Endothelial cell of umbilical vein (primary cell): ENCODE results near the gene ZNF780A. TPM values are rescaled to one million over a fixed set of nuclear protein-coding genes. Genes with fewer than 3 reads are reported as not detected.

Experiments
- BruUV-seq: library from RNA; stranded (reverse); fragments of 400-500 nt; replicated peaks from 2 replicates; lab custom pipeline; 2021; lab: Mats Ljungman, UMichigan
- CTCF ChIA-PET: fragments of 300-600, 350-600 bp; sonication (Branson Sonifier 250); formaldehyde crosslinking; loops from one replicate; lab custom pipeline; 2021; ENCODE audit warnings: antibody characterized with exemption, inconsistent platforms; lab: Charles Lee
- POLR2A ChIA-PET: fragments of 300-600, 350-600 bp; sonication (Branson Sonifier 250); formaldehyde crosslinking; loops from one replicate; lab custom pipeline; 2021; ENCODE audit warnings: antibody characterized with exemption, inconsistent platforms; lab: Charles Lee
- DNase-seq: peaks from one replicate; pipeline ENCODE4 v3.0.0-alpha.2; 2011; ENCODE audit warnings: low read depth, low spot score
- FAIRE-seq: peaks from 2 replicates; lab custom pipeline; 2011; peaks lifted over from hg19 to GRCh38; lab: Jason Lieb, UNC
- H2AFZ ChIP-seq: 2 replicates; pipeline ENCODE4 v1.6.0; 2012; ENCODE audit warnings: low read depth, low read length, control low read depth, inconsistent platforms
- H3K27ac ChIP-seq: 2 replicates; pipeline ENCODE4 v1.5.1; 2011; ENCODE audit warnings: low read depth, mild to moderate bottlenecking, control low read depth, low read length, moderate library complexity; ENCODE audit not compliant: insufficient read depth
- H3K27me3 ChIP-seq, 2 experiments: 2 replicates each; pipeline versions ENCODE4 v1.6.0 to v1.6.1; 2011; ENCODE audit warnings: low read length in 2 of 2, mixed read lengths in 1 of 2; ENCODE audit not compliant: control insufficient read depth in 2 of 2, insufficient read depth in 2 of 2
- H3K36me3 ChIP-seq, 2 experiments: 2 replicates in 1 of 2; 3 replicates in 1 of 2; pipeline ENCODE4 v1.5.1; 2011; ENCODE audit warnings: low read length in 2 of 2, mild to moderate bottlenecking in 1 of 2, moderate library complexity in 1 of 2; ENCODE audit not compliant: control insufficient read depth in 2 of 2, insufficient read depth in 2 of 2; ENCODE audit errors: extremely low read depth in 1 of 2
- H3K4me1 ChIP-seq: 3 replicates; pipeline ENCODE4 v1.5.1; 2011; ENCODE audit warnings: mild to moderate bottlenecking, low read length; ENCODE audit not compliant: control insufficient read depth, insufficient read depth; ENCODE audit errors: extremely low read depth
- H3K4me2 ChIP-seq: 2 replicates; pipeline ENCODE4 v1.6.1; 2011; ENCODE audit warnings: low read length, control low read depth, mixed read lengths; ENCODE audit not compliant: insufficient read depth
- H3K4me3 ChIP-seq, 3 experiments: fragments of 200-600 bp in 1 of 3; sonication (generic), shearing (Covaris generic) in 1 of 3; replicated peaks in 1 of 3; 2 replicates each; pipeline ENCODE4 v1.5.1; 2011 to 2016; ENCODE audit warnings: control low read depth in 3 of 3, low read length in 3 of 3, mild to moderate bottlenecking in 2 of 3, inconsistent platforms in 1 of 3, low read depth in 1 of 3, moderate library complexity in 1 of 3; ENCODE audit not compliant: insufficient read depth in 1 of 3
- H3K79me2 ChIP-seq: 2 replicates; pipeline ENCODE4 v1.6.0; 2012; ENCODE audit warnings: low read length, inconsistent platforms; ENCODE audit not compliant: control insufficient read depth, insufficient read depth
- H3K9ac ChIP-seq: replicated peaks from 2 replicates; pipeline ENCODE3; 2011; ENCODE audit warnings: low read length, control low read depth; ENCODE audit not compliant: insufficient read depth; ENCODE audit errors: extremely low read depth
- H3K9me1 ChIP-seq: replicated peaks from 3 replicates; pipeline ENCODE4 v1.6.0; 2011; ENCODE audit warnings: mild to moderate bottlenecking, low read length; ENCODE audit not compliant: control insufficient read depth, insufficient read depth; ENCODE audit errors: extremely low read depth
- H3K9me3 ChIP-seq: replicated peaks from 2 replicates; pipeline ENCODE4 v1.5.1; 2012; ENCODE audit warnings: low read length, inconsistent platforms; ENCODE audit not compliant: control insufficient read depth, insufficient read depth
- H4K20me1 ChIP-seq: replicated peaks from 2 replicates; pipeline ENCODE3; 2011; ENCODE audit warnings: mild to moderate bottlenecking, low read length; ENCODE audit not compliant: control insufficient read depth, insufficient read depth; ENCODE audit errors: extremely low read depth
- EZH2 ChIP-seq: IDR thresholded peaks from 2 replicates; pipeline ENCODE4 v1.6.1; 2012; ENCODE audit warnings: borderline replicate concordance, low read depth, mild to moderate bottlenecking, moderate library complexity, low read length, inconsistent platforms; ENCODE audit not compliant: severe bottlenecking
- FOS ChIP-seq: IDR thresholded peaks from 2 replicates; pipeline ENCODE4 v1.6.1; 2011; ENCODE audit warnings: mild to moderate bottlenecking, low read length, moderate library complexity, borderline replicate concordance; ENCODE audit not compliant: insufficient read depth
- GATA2 ChIP-seq: IDR thresholded peaks from 2 replicates; pipeline ENCODE4 v1.7.0; 2011; ENCODE audit warnings: low read depth, mild to moderate bottlenecking, moderate library complexity, mixed read lengths, low read length; ENCODE audit not compliant: insufficient read length, insufficient read depth
- JUN ChIP-seq: IDR thresholded peaks from 2 replicates; pipeline ENCODE4 v1.6.1; 2011; ENCODE audit warnings: borderline replicate concordance, low read depth; ENCODE audit not compliant: insufficient read length, insufficient read depth
- MYC ChIP-seq: IDR thresholded peaks from one replicate; pipeline ENCODE4 v1.6.1; 2011; ENCODE audit warnings: mild to moderate bottlenecking, low read depth, low read length
- POLR2A ChIP-seq: IDR thresholded peaks from 2 replicates; pipeline ENCODE4 v1.6.1; 2012; ENCODE audit warnings: low read depth, mild to moderate bottlenecking, control low read depth, low read length
- POLR2AphosphoS5 ChIP-seq: IDR thresholded peaks from 2 replicates; pipeline ENCODE4 v1.6.1; 2012; ENCODE audit warnings: low read depth, mild to moderate bottlenecking, control low read depth, low read length, moderate library complexity; ENCODE audit not compliant: insufficient read depth
- dilution Hi-C: fragments of 300-500 bp; cut with MboI; formaldehyde crosslinking; loops from one replicate; pipeline ENCODE4 v1.15.0; 2019; ENCODE audit warnings: low sequenced_read_pairs; ENCODE audit not compliant: extremely low pct_ligation_motif_present
- intact Hi-C: fragments of 100-400 bp; cut with micrococcal nuclease; formaldehyde crosslinking; loops from one replicate; pipeline ENCODE4 v1.10.0; 2022
- polyA plus RNA-seq, 4 experiments: library from polyadenylated mRNA; depleted of rRNA in 3 of 4; stranded (reverse) in 3 of 4; unstranded in 1 of 4; fragments of >200 nt; gene quantifications; 2 replicates each; pipeline versions ENCODE4 v1.2.1 to v1.2.3, GENCODE V29; 2011 to 2012; ENCODE audit warnings: missing spikeins in 1 of 4
- total RNA-seq: library from RNA; stranded (reverse); gene quantifications from 2 replicates; pipeline ENCODE4 v1.2.3, GENCODE V29; 2021
- TF ChIP-seq, protein P1 (sequence below), 2 donors: IDR thresholded peaks; 1 replicate in 1 of 2; 2 replicates in 1 of 2; pipeline ENCODE4 v1.5.1; 2011; ENCODE audit warnings: low read length in 2 of 2, mild to moderate bottlenecking in 2 of 2, moderate library complexity in 2 of 2, control low read depth in 1 of 2, inconsistent platforms in 1 of 2, low read depth in 1 of 2; ENCODE audit not compliant: insufficient read depth in 1 of 2; ENCODE audit errors: extremely low read depth in 1 of 2
- TF ChIP-seq, protein P2 (sequence below): IDR thresholded peaks from 2 replicates; pipeline ENCODE4 v1.6.1; 2011; ENCODE audit not compliant: insufficient read depth, insufficient read length

The ZNF780A gene
- total and polyA plus RNA-seq, 2 donors (not counting 3 experiments of a cell fraction or from before 2014, with no cell fraction given), result 7.3 to 11.6 TPM

DNA sequence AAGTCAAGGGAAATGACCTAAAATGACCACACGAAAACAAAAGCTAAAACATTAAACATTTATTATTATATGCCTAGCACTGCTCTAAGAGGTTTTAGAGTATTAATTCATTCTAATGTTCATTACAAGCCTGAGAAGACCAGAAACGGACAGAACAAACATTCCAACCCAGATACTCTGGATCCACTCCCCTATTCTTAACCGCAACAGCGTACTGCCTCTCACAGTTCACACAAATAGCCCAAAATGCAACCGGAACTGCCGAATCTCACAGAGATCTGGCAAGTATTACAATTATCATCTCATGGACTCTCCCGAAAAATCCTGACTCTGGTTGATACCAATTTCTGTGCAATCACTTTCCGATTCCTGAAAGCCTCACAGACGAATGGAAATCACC is 36.1 kb downstream of the ZNF780A start:
- Histone ChIP-seq H3K4me2 (no peak overlapping the region), H3K4me3 (no peak overlapping the region), H3K4me1 (peaks cover 6% of the 10 kb centered on the region), H3K36me3 (no peaks in the 10 kb centered on the region), H3K9me3 (no peaks in the 10 kb centered on the region), H3K9me1 (no peaks in the 10 kb centered on the region), H4K20me1 (no peaks in the 10 kb centered on the region), H3K27ac (no peak overlapping the region), H3K79me2 (no peaks in the 10 kb centered on the region), H3K27me3 (peaks cover 0 to 13% of the 10 kb centered on the region in 2 experiments), H2AFZ (no peak overlapping the region), H3K9ac (no peak overlapping the region)
- POLR2A ChIA-PET, result no interaction called here
- dilution Hi-C loops, result no loop called here
- no peak for FAIRE-seq
- TF ChIP-seq FOS, result no peak
- no peak for TF ChIP-seq EZH2
- TF ChIP-seq GATA2, result no peak
- TF ChIP-seq MYC, result no peak
- TF ChIP-seq POLR2AphosphoS5, result no peak
- TF ChIP-seq, protein P1, sequence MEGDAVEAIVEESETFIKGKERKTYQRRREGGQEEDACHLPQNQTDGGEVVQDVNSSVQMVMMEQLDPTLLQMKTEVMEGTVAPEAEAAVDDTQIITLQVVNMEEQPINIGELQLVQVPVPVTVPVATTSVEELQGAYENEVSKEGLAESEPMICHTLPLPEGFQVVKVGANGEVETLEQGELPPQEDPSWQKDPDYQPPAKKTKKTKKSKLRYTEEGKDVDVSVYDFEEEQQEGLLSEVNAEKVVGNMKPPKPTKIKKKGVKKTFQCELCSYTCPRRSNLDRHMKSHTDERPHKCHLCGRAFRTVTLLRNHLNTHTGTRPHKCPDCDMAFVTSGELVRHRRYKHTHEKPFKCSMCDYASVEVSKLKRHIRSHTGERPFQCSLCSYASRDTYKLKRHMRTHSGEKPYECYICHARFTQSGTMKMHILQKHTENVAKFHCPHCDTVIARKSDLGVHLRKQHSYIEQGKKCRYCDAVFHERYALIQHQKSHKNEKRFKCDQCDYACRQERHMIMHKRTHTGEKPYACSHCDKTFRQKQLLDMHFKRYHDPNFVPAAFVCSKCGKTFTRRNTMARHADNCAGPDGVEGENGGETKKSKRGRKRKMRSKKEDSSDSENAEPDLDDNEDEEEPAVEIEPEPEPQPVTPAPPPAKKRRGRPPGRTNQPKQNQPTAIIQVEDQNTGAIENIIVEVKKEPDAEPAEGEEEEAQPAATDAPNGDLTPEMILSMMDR (IDR thresholded peaks at IDR 0.05; ENCODE audit: extremely low read depth in 1 of 2, insufficient read depth in 1 of 2, low read depth in 1 of 2, low read length in 2 of 2), result no peak
- TF ChIP-seq POLR2A, result no peak
- no peak for TF ChIP-seq JUN
- TF ChIP-seq, protein P2, sequence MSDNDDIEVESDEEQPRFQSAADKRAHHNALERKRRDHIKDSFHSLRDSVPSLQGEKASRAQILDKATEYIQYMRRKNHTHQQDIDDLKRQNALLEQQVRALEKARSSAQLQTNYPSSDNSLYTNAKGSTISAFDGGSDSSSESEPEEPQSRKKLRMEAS, result no peak
- intact Hi-C loops, result loop anchor here (5.0 kb wide), 1 partner anchor 38 kb away; the partner anchor contains the start of gene ZNF780A
- CTCF ChIA-PET, result no interaction called here
- BruUV-seq, result no TSS peak
- DNase-seq, result no peak
